ENCODE measurements around the gene SYCE1.
"Not testable (repeated sequence)": the region's sequence is repeated elsewhere in the genome, so short reads cannot be mapped to it uniquely, and the experiment has no call there.

DNA sequence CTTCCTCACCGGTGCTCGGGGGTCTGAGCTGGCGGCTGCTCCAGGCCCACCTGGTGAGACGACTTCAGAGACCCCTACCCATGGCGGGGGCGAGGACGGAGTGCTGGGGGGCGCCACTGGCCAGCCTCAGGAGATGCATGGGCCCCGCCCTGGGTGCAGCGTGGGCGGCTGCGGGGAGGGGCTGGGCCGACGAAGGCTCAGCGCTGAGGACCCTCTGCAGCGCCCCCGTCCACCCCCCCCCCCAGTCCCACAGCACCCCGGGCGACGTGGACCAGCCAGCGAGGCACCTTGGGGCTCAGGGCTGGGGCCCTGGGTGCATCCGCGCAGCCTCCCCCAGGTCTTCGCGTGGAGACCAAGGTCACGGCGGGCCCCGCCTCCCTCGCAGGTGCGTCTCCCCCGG, 11.7 kb upstream of the SYCE1 start:
- TF ChIP-seq, protein P1, sequence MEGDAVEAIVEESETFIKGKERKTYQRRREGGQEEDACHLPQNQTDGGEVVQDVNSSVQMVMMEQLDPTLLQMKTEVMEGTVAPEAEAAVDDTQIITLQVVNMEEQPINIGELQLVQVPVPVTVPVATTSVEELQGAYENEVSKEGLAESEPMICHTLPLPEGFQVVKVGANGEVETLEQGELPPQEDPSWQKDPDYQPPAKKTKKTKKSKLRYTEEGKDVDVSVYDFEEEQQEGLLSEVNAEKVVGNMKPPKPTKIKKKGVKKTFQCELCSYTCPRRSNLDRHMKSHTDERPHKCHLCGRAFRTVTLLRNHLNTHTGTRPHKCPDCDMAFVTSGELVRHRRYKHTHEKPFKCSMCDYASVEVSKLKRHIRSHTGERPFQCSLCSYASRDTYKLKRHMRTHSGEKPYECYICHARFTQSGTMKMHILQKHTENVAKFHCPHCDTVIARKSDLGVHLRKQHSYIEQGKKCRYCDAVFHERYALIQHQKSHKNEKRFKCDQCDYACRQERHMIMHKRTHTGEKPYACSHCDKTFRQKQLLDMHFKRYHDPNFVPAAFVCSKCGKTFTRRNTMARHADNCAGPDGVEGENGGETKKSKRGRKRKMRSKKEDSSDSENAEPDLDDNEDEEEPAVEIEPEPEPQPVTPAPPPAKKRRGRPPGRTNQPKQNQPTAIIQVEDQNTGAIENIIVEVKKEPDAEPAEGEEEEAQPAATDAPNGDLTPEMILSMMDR (IDR thresholded peaks at IDR 0.05) = not testable (repeated sequence)
- not testable (repeated sequence) for TF ChIP-seq POLR2A (IDR thresholded peaks at IDR 0.05)

All from adrenal gland (tissue), 5 donors.